BLaER1 treated with 17β-estradiol and CSF1 and Interleukin-3, amounts not matched to agents 10 nM and 100 nM (cell line): ENCODE results near the gene PTPRK.

Experiments used
- H3K27ac ChIP-seq, 11 experiments: shearing (Covaris generic); formaldehyde crosslinking; 2 replicates each; pipeline ENCODE4 v1.8.1; 2022
- H3K27me3 ChIP-seq, 11 experiments: shearing (Covaris generic); formaldehyde crosslinking; 2 replicates each; pipeline ENCODE4 v1.8.1; 2022
- H3K36me3 ChIP-seq, 11 experiments: shearing (Covaris generic); formaldehyde crosslinking; 2 replicates each; pipeline ENCODE4 v1.8.1; 2022
- H3K4me1 ChIP-seq, 10 experiments: shearing (Covaris generic); formaldehyde crosslinking; 2 replicates each; pipeline ENCODE4 v1.8.1; 2022
- H3K4me2 ChIP-seq, 11 experiments: shearing (Covaris generic); formaldehyde crosslinking; 2 replicates each; pipeline ENCODE4 v1.8.1; 2022
- H3K4me3 ChIP-seq, 10 experiments: shearing (Covaris generic); formaldehyde crosslinking; 2 replicates each; pipeline ENCODE4 v1.8.1; 2022
- H3K9ac ChIP-seq, 11 experiments: shearing (Covaris generic); formaldehyde crosslinking; 2 replicates each; pipeline ENCODE4 v1.8.1; 2022
- H3K9me3 ChIP-seq, 11 experiments: shearing (Covaris generic); formaldehyde crosslinking; replicated peaks in 1 of 11; 2 replicates each; pipeline ENCODE4 v1.8.1; 2022
- H4K20me1 ChIP-seq, 11 experiments: shearing (Covaris generic); formaldehyde crosslinking; 2 replicates each; pipeline ENCODE4 v1.8.1; 2022
- Cebpa-rat ChIP-seq, 11 experiments: shearing (Covaris generic); IDR thresholded peaks; 2 replicates each; pipeline ENCODE4 v1.8.1; 2022

PTPRK gene

DNA sequence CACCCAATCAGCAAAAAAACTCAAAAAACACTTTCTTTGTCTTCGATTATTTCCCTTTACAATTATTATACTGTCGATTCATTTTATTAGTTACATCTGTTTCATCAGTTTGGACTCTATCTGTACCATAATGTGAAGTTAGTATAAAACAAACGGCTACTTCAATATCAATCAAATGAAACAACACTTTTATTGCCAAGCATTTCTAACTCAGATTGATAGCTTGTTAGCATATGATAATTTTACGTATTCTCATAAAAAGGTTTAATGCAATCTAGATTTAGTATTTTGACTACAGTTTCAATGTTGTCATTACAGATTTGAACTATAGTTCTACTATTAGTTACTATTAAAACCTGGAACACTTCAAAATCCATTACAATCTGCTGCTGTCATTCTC lies 149.3 kb downstream of the PTPRK start:
- Histone ChIP-seq H4K20me1 (no peaks in the 10 kb centered on the region), H3K4me2 (no peak overlapping the region), H3K9ac (no peak overlapping the region), H3K9me3 (peaks cover 11 to 18% (median 12%) of the 10 kb centered on the region in 11 experiments), H3K27ac (no peak overlapping the region), H3K4me1 (no peaks in the 10 kb centered on the region), H3K4me3 (no peak overlapping the region), H3K27me3 (no peaks in the 10 kb centered on the region), H3K36me3 (peaks cover 0 to 12% (median 6%) of the 10 kb centered on the region in 11 experiments; a peak in 10 of 22 replicates)
- no peak for TF ChIP-seq Cebpa-rat (IDR thresholded peaks at IDR 0.05)

DNA sequence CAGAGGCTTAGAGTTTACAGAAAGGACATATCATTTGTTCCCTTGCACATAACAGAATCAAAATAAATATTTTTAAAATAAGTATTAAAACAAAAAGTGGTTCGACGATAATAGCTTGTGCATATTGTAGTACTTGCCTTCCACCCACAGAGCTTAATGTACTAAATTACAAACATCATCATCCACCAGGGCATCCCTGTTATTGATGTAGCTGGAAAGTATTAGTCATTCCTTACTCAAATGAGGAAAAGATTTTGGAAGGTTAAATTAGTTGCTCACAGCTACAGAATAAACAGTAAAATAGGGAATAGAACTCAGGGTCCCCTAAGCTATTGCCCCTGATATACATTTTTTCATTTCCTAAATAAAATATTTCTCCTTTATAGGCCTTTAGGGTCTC lies 150.3 kb downstream of the PTPRK start:
- Histone ChIP-seq H3K4me1 (no peaks in the 10 kb centered on the region), H3K36me3 (peaks cover 0 to 2% (median 0%) of the 10 kb centered on the region in 11 experiments; a peak in 3 of 22 replicates), H3K27ac (no peak overlapping the region), H3K9ac (no peak overlapping the region), H3K27me3 (no peaks in the 10 kb centered on the region), H4K20me1 (no peaks in the 10 kb centered on the region), H3K9me3 (peaks cover under 1 to 7% (median 1%) of the 10 kb centered on the region in 11 experiments; a peak in 18 of 22 replicates), H3K4me3 (no peak overlapping the region), H3K4me2 (no peak overlapping the region)
- TF ChIP-seq Cebpa-rat (IDR thresholded peaks at IDR 0.05) = no peak

DNA sequence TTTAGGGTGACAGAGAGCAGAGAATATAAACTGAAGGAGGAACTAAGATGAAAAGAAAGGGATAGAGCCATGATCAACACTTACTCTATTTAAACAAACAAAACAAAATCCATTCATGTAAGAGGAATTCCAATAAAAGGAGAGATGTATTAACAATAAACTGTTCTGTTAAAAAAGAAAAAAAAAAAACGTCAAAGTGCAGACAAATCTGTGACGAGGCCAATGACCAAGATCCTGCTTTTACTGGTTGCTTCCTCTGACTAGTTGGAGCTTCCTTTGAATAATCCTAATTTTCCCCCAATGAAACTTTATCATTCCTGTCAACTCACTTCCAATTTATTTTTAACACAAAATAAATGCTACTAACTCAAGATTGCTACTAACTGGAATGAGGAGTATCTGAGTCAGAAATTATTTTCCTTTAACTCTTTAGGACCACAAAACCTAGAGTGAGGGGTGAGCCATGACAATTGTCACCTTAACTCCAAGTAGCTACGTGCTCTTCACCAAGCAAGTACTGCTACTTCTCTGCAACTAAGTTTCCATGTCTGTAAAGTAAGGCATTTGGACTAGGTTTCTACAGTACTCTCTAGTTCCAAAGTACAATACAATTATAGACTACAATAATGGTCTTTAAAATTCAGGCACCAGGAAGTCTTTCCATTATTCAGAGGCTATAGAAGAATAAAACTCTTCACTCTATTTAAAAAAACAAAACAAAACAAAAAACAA lies 152.0 kb downstream of the PTPRK start:
- Histone ChIP-seq H3K27me3 (no peaks in the 10 kb centered on the region), H4K20me1 (no peaks in the 10 kb centered on the region), H3K4me1 (peaks cover 0 to under 1% (median 0%) of the 10 kb centered on the region in 10 experiments; a peak in 2 of 20 replicates), H3K36me3 (no peaks in the 10 kb centered on the region), H3K4me2 (no peak overlapping the region), H3K4me3 (no peak overlapping the region), H3K9me3 (no peaks in the 10 kb centered on the region), H3K9ac (no peak overlapping the region), H3K27ac (no peak overlapping the region)
- TF ChIP-seq Cebpa-rat (IDR thresholded peaks at IDR 0.05) = no peak

DNA sequence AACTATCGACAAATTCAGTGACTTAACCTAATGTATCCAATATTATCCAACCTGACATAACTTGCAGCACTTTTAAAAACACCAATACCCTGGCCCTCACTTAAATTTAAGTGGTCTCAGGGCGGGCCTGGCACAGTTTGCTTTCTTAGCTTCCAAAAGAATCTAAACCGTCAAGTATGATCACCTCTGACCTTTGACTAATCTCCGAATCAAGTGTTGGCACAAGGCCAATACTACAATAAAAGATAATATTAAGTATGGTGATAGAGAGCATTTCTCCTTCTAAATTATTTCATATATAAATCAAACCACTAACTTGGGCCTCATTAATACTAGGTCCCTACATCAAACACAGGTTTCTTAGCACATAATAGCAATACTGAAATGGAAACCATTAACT lies 153.0 kb downstream of the PTPRK start:
- H3K9me3 ChIP-seq = no peaks in the 10 kb centered on the region
- peaks cover 0 to 7% (median 3%) of the 10 kb centered on the region in 10 experiments; a peak in 9 of 20 replicates for H3K4me1 ChIP-seq
- no peak overlapping the region for H3K27ac ChIP-seq
- H3K4me3 ChIP-seq = no peak overlapping the region
- H3K9ac ChIP-seq = no peak overlapping the region
- no peaks in the 10 kb centered on the region for H3K27me3 ChIP-seq
- H3K36me3 ChIP-seq = no peaks in the 10 kb centered on the region
- TF ChIP-seq Cebpa-rat (IDR thresholded peaks at IDR 0.05) = no peak
- H4K20me1 ChIP-seq = no peaks in the 10 kb centered on the region
- no peak overlapping the region for H3K4me2 ChIP-seq

DNA sequence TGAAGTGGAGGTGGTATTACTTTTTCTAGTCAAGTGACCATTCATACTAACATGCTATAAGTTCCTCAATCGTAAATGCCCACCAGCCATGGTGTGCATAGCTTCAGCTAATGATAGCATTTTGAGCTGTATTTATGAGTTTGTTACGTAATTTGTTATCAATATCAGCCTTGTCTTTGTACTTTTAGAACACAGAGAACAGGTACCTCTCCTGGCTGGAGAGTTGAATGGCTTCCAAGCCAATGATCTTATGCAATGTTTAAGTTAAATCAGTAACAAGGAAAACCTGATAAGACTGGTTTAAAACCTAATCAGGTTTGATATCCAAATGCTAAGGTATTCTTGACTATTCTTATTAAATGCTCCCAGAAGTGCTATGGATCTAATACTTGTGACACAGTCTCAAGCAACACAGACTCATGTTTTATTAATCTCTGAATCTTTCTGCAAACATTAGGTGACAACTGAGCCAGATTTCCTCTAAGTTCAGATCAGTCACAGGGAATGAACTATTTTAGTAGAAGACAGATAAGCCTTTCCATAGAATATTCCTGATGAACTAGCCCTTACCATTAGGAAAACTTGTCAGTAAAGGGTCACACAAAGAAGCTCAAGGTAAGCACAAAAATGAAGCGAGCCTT lies 154.8 kb downstream of the PTPRK start:
- Histone ChIP-seq H3K27ac (no peak overlapping the region), H3K9me3 (no peaks in the 10 kb centered on the region), H3K36me3 (no peaks in the 10 kb centered on the region), H3K4me2 (no peak overlapping the region), H4K20me1 (no peaks in the 10 kb centered on the region), H3K27me3 (no peaks in the 10 kb centered on the region), H3K4me3 (no peak overlapping the region), H3K4me1 (peaks cover 0 to 7% (median 3%) of the 10 kb centered on the region in 10 experiments; a peak in 9 of 20 replicates), H3K9ac (no peak overlapping the region)
- TF ChIP-seq Cebpa-rat (IDR thresholded peaks at IDR 0.05) = no peak

DNA sequence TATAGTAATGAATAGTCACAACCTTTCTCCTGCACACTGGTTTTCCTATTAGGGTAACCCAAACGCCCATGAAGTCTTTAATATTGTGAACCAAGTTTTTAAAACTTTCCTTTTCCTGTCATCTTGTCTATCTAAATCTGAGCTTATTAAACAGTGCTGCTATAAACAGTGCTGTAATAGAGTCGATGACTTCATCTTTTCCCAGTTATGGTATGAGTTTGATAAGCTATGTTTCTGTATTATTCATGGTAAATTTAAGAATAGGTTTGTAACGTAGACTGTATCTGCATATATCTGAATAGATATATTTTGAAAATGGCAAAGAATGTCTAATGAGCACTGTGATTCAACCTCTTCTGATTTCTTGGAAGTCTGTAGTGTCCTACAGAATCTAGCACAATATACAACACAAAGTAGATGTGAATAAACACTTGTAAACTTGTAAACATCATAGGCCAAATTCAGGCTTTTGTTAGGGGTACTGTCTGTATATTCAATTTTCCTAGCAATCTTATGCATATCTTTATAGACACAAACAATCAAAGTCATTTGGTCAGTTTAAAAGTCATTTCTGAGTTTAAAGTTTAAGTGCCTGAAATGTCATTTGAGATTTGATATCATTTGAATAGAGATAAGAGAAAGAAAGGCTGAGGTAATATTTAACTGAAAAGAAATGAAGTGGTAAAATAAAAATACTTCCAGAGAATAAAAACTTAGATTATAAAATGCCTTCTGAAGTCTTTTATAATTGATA lies 155.5 kb downstream of the PTPRK start:
- Histone ChIP-seq H3K4me2 (no peak overlapping the region), H3K4me3 (no peak overlapping the region), H3K27me3 (no peaks in the 10 kb centered on the region), H3K36me3 (no peaks in the 10 kb centered on the region), H3K9ac (no peak overlapping the region), H3K27ac (no peak overlapping the region), H3K9me3 (no peaks in the 10 kb centered on the region), H4K20me1 (no peaks in the 10 kb centered on the region), H3K4me1 (peaks cover 0 to 7% (median 3%) of the 10 kb centered on the region in 10 experiments; a peak in 9 of 20 replicates)
- TF ChIP-seq Cebpa-rat (IDR thresholded peaks at IDR 0.05) = no peak

DNA sequence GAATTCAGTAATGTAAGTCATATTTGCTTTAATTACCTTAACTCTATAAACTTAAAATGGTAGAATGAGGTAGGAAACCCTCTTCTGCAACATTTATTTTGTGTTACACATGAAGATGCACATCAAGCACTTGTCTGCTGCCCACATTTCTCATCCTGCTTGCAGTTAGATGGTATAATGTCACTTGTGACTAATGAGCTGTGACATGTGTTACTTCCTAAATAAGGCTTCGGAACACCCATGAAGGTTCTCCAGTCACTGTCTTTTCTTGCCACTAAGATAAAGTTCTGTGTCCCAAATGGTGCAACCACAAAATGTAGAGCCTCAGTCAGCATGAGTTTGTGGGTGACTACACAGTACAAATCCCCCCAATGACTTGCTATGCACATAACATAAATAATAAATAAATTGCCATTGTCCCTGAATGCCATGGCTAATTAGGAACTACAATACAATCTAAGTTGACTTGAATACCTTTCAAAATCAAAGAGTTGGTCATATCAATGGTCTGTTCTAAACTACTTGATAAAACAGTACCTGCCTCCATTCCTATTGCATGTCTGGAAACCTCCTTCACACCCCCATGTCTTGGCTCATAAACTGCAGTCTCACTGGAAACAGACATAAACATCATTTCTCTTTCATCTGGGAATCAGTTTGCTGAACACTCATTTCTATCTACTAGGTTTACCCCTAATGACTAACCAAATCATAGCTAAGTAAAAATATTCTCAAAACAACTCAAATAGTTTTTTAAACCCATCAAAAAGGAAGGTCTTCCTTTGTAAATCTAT lies 157.2 kb downstream of the PTPRK start:
- H3K27ac ChIP-seq = no peak overlapping the region
- H3K4me2 ChIP-seq = peak overlapping the region in 3 of 11 experiments; percentile 11 to 23 (median 13); a peak in 5 of 22 replicates
- no peaks in the 10 kb centered on the region for H3K27me3 ChIP-seq
- no peak overlapping the region for H3K9ac ChIP-seq
- H3K4me3 ChIP-seq = no peak overlapping the region
- H4K20me1 ChIP-seq = no peaks in the 10 kb centered on the region
- no peaks in the 10 kb centered on the region for H3K36me3 ChIP-seq
- no peaks in the 10 kb centered on the region for H3K9me3 ChIP-seq
- peaks cover 0 to 7% (median 3%) of the 10 kb centered on the region in 10 experiments; a peak in 9 of 20 replicates for H3K4me1 ChIP-seq
- TF ChIP-seq Cebpa-rat (IDR thresholded peaks at IDR 0.05) = no peak

DNA sequence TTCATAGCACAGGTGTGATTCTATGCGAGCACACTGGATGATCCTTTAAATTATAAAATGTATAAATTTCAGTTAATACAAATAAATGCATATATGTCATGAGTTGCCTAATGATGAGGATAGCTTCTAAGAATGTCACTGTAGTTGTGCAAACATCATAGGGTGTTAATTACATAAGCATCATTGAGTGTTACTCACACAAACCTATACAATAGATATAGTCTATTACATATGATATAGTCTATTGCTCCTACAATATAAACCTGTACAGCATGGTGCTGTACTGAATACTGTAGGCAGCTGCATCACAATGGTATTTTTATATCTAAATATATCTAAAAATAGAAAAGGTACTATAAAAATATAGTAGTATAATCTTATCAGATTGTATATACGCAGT lies 159.0 kb downstream of the PTPRK start:
- no peaks in the 10 kb centered on the region for H3K27me3 ChIP-seq
- H3K27ac ChIP-seq = no peak overlapping the region
- H4K20me1 ChIP-seq = no peaks in the 10 kb centered on the region
- H3K4me3 ChIP-seq = no peak overlapping the region
- H3K9ac ChIP-seq = no peak overlapping the region
- H3K9me3 ChIP-seq = no peaks in the 10 kb centered on the region
- TF ChIP-seq Cebpa-rat (IDR thresholded peaks at IDR 0.05) = no peak
- H3K4me1 ChIP-seq = peaks cover 0 to 7% (median 3%) of the 10 kb centered on the region in 10 experiments; a peak in 9 of 20 replicates
- H3K36me3 ChIP-seq = no peaks in the 10 kb centered on the region
- H3K4me2 ChIP-seq = no peak overlapping the region
